Ishikawa (cell line): ENCODE results near the gene B4GALT2.

Experiments
- CEBPB ChIP-seq: IDR thresholded peaks from 2 replicates; pipeline ENCODE4 v1.6.1; 2012
- CREB1 ChIP-seq: IDR thresholded peaks from 2 replicates; pipeline ENCODE4 v1.6.1; 2012; ENCODE audit warnings: low read depth
- EGR1 ChIP-seq: IDR thresholded peaks from 2 replicates; pipeline ENCODE4 v1.6.1; 2012
- EP300 ChIP-seq: IDR thresholded peaks from 2 replicates; pipeline ENCODE4 v1.6.1; 2012; ENCODE audit warnings: borderline replicate concordance
- FOXM1 ChIP-seq: IDR thresholded peaks from 2 replicates; pipeline ENCODE4 v1.6.1; 2012; ENCODE audit warnings: low read depth, borderline replicate concordance
- NFIC ChIP-seq: IDR thresholded peaks from 2 replicates; pipeline ENCODE4 v1.6.1; 2012
- RAD21 ChIP-seq: IDR thresholded peaks from 2 replicates; pipeline ENCODE4 v1.6.1; 2012; ENCODE audit warnings: low read depth
- TAF1 ChIP-seq: IDR thresholded peaks from 2 replicates; pipeline ENCODE4 v1.6.1; 2012; ENCODE audit warnings: low read depth, mild to moderate bottlenecking
- TCF12 ChIP-seq: IDR thresholded peaks from 2 replicates; pipeline ENCODE4 v1.6.1; 2012; ENCODE audit warnings: low read depth
- TEAD4 ChIP-seq: IDR thresholded peaks from 2 replicates; pipeline ENCODE4 v1.6.1; 2012
- YY1 ChIP-seq: IDR thresholded peaks from 2 replicates; pipeline ENCODE4 v1.6.1; 2012; ENCODE audit warnings: low read depth
- ZBTB7A ChIP-seq: IDR thresholded peaks from 2 replicates; pipeline ENCODE4 v1.6.1; 2012; ENCODE audit warnings: low read depth
- TF ChIP-seq, protein P1 (sequence below): IDR thresholded peaks from 2 replicates; pipeline ENCODE4 v1.6.1; 2012
- TF ChIP-seq, protein P2 (sequence below): IDR thresholded peaks from 2 replicates; pipeline ENCODE4 v1.6.1; 2012
- TF ChIP-seq, protein P3 (sequence below): IDR thresholded peaks from 2 replicates; pipeline ENCODE4 v1.6.1; 2012; ENCODE audit warnings: low read depth, mild to moderate bottlenecking

Gene B4GALT2

GRCh38 chr1:43978551-43979260, at the start of gene B4GALT2:
Gene B4GALT2, plus strand, starts transcription at chr1:43979210. Its CDS starts 1,951 bp downstream, at chr1:43981161.
- TF ChIP-seq CREB1 (no peak), TAF1 (no peak), CEBPB (no peak), NFIC (no peak), EGR1 (no peak)
- TF ChIP-seq, protein P1, sequence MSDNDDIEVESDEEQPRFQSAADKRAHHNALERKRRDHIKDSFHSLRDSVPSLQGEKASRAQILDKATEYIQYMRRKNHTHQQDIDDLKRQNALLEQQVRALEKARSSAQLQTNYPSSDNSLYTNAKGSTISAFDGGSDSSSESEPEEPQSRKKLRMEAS, result no peak

- TF ChIP-seq CREB1, result no peak
- TF ChIP-seq RAD21, result peak; percentile 42; the same call in 1 of the 2 replicates
These were observed 48.7 kb upstream of the B4GALT2 start for GRCh38 chr1:43930168-43930948.

GRCh38 chr1:43930949-43931275, 48.1 kb upstream of the B4GALT2 start:
- TF ChIP-seq, protein P1, result no peak
- TF ChIP-seq FOXM1 (no peak), TCF12 (no peak)

GRCh38 chr1:43931711-43932660, 47.0 kb upstream of the B4GALT2 start:
- TF ChIP-seq, protein P2, sequence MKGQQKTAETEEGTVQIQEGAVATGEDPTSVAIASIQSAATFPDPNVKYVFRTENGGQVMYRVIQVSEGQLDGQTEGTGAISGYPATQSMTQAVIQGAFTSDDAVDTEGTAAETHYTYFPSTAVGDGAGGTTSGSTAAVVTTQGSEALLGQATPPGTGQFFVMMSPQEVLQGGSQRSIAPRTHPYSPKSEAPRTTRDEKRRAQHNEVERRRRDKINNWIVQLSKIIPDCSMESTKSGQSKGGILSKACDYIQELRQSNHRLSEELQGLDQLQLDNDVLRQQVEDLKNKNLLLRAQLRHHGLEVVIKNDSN, result no peak
- TF ChIP-seq NFIC (no peak), TEAD4 (no peak), CREB1 (no peak), CEBPB (no peak), FOXM1 (no peak), EP300 (no peak), YY1 (no peak), TCF12 (no peak), RAD21 (no peak), TAF1 (no peak), EGR1 (no peak), ZBTB7A (no peak)
- TF ChIP-seq, protein P3, sequence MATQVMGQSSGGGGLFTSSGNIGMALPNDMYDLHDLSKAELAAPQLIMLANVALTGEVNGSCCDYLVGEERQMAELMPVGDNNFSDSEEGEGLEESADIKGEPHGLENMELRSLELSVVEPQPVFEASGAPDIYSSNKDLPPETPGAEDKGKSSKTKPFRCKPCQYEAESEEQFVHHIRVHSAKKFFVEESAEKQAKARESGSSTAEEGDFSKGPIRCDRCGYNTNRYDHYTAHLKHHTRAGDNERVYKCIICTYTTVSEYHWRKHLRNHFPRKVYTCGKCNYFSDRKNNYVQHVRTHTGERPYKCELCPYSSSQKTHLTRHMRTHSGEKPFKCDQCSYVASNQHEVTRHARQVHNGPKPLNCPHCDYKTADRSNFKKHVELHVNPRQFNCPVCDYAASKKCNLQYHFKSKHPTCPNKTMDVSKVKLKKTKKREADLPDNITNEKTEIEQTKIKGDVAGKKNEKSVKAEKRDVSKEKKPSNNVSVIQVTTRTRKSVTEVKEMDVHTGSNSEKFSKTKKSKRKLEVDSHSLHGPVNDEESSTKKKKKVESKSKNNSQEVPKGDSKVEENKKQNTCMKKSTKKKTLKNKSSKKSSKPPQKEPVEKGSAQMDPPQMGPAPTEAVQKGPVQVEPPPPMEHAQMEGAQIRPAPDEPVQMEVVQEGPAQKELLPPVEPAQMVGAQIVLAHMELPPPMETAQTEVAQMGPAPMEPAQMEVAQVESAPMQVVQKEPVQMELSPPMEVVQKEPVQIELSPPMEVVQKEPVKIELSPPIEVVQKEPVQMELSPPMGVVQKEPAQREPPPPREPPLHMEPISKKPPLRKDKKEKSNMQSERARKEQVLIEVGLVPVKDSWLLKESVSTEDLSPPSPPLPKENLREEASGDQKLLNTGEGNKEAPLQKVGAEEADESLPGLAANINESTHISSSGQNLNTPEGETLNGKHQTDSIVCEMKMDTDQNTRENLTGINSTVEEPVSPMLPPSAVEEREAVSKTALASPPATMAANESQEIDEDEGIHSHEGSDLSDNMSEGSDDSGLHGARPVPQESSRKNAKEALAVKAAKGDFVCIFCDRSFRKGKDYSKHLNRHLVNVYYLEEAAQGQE, result no peak
- TF ChIP-seq, protein P1, result no peak

DNA sequence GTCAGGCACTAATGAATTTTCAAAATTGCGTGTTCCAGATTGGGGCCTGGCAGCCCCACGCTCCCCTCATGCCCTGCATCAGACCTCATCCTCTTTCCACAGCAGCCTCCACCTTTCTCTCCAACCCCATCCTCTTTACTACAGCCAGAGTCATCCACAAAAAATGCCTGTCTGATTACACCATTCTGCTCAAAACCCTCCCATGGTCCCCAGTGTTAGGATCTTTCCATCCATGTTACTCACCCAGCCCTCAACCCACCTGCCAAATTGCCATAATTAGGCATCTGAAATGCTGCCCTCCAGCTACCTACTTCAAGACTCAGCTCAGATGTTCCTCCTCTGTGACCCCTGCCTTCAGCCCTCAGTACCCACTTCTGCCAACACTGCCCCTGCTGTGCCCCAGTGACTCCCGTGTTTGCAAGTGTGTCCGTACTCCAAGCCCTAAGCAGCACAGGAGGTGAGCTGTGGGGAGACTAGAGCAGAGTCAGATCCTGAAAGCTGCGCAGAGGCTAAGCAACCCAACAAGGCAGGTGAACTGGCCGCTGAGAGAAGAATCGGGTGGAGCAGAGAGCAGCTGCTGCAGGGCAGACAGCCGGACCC, 46.1 kb upstream of the B4GALT2 start:
- TF ChIP-seq YY1, result no peak
- no peak for TF ChIP-seq TEAD4
- no peak for TF ChIP-seq ZBTB7A
- no peak for TF ChIP-seq NFIC
- TF ChIP-seq EP300, result no peak
- TF ChIP-seq, protein P3, result no peak
- TF ChIP-seq, protein P2, result no peak
- no peak; the same call in 1 of the 2 replicates for TF ChIP-seq TCF12
- no peak for TF ChIP-seq TAF1
- TF ChIP-seq FOXM1, result no peak
- TF ChIP-seq CREB1, result no peak
- no peak for TF ChIP-seq CEBPB
- TF ChIP-seq, protein P1, result no peak
- no peak for TF ChIP-seq RAD21
- no peak for TF ChIP-seq EGR1
